Endothelial cell of umbilical vein (primary cell): Measurements from ENCODE around the gene KATNIP. TPM values are rescaled to one million over a fixed set of nuclear protein-coding genes. Genes with fewer than 3 reads are reported as not detected.

Source experiments
- BruUV-seq: library from RNA; stranded (reverse); fragments of 400-500 nt; replicated peaks from 2 replicates; lab custom pipeline; 2021; lab: Mats Ljungman, UMichigan
- CTCF ChIA-PET: fragments of 300-600, 350-600 bp; sonication (Branson Sonifier 250); formaldehyde crosslinking; loops from one replicate; lab custom pipeline; 2021; ENCODE audit warnings: antibody characterized with exemption, inconsistent platforms; lab: Charles Lee
- POLR2A ChIA-PET: fragments of 300-600, 350-600 bp; sonication (Branson Sonifier 250); formaldehyde crosslinking; loops from one replicate; lab custom pipeline; 2021; ENCODE audit warnings: antibody characterized with exemption, inconsistent platforms; lab: Charles Lee
- DNase-seq: peaks from one replicate; pipeline ENCODE4 v3.0.0-alpha.2; 2011; ENCODE audit warnings: low read depth, low spot score
- FAIRE-seq: peaks from 2 replicates; lab custom pipeline; 2011; peaks lifted over from hg19 to GRCh38; lab: Jason Lieb, UNC
- H2AFZ ChIP-seq: 2 replicates; pipeline ENCODE4 v1.6.0; 2012; ENCODE audit warnings: low read depth, low read length, control low read depth, inconsistent platforms
- H3K27ac ChIP-seq: 2 replicates; pipeline ENCODE4 v1.5.1; 2011; ENCODE audit warnings: low read depth, mild to moderate bottlenecking, control low read depth, low read length, moderate library complexity; ENCODE audit not compliant: insufficient read depth
- H3K27me3 ChIP-seq, 2 experiments: 2 replicates each; pipeline versions ENCODE4 v1.6.0 to v1.6.1; 2011; ENCODE audit warnings: low read length in 2 of 2, mixed read lengths in 1 of 2; ENCODE audit not compliant: control insufficient read depth in 2 of 2, insufficient read depth in 2 of 2
- H3K36me3 ChIP-seq, 2 experiments: 2 replicates in 1 of 2; 3 replicates in 1 of 2; pipeline ENCODE4 v1.5.1; 2011; ENCODE audit warnings: low read length in 2 of 2, mild to moderate bottlenecking in 1 of 2, moderate library complexity in 1 of 2; ENCODE audit not compliant: control insufficient read depth in 2 of 2, insufficient read depth in 2 of 2; ENCODE audit errors: extremely low read depth in 1 of 2
- H3K4me1 ChIP-seq: 3 replicates; pipeline ENCODE4 v1.5.1; 2011; ENCODE audit warnings: mild to moderate bottlenecking, low read length; ENCODE audit not compliant: control insufficient read depth, insufficient read depth; ENCODE audit errors: extremely low read depth
- H3K4me2 ChIP-seq: 2 replicates; pipeline ENCODE4 v1.6.1; 2011; ENCODE audit warnings: low read length, control low read depth, mixed read lengths; ENCODE audit not compliant: insufficient read depth
- H3K4me3 ChIP-seq, 3 experiments: fragments of 200-600 bp in 1 of 3; sonication (generic), shearing (Covaris generic) in 1 of 3; replicated peaks in 1 of 3; 2 replicates each; pipeline ENCODE4 v1.5.1; 2011 to 2016; ENCODE audit warnings: control low read depth in 3 of 3, low read length in 3 of 3, mild to moderate bottlenecking in 2 of 3, inconsistent platforms in 1 of 3, low read depth in 1 of 3, moderate library complexity in 1 of 3; ENCODE audit not compliant: insufficient read depth in 1 of 3
- H3K79me2 ChIP-seq: 2 replicates; pipeline ENCODE4 v1.6.0; 2012; ENCODE audit warnings: low read length, inconsistent platforms; ENCODE audit not compliant: control insufficient read depth, insufficient read depth
- H3K9ac ChIP-seq: replicated peaks from 2 replicates; pipeline ENCODE3; 2011; ENCODE audit warnings: low read length, control low read depth; ENCODE audit not compliant: insufficient read depth; ENCODE audit errors: extremely low read depth
- H3K9me1 ChIP-seq: replicated peaks from 3 replicates; pipeline ENCODE4 v1.6.0; 2011; ENCODE audit warnings: mild to moderate bottlenecking, low read length; ENCODE audit not compliant: control insufficient read depth, insufficient read depth; ENCODE audit errors: extremely low read depth
- H3K9me3 ChIP-seq: replicated peaks from 2 replicates; pipeline ENCODE4 v1.5.1; 2012; ENCODE audit warnings: low read length, inconsistent platforms; ENCODE audit not compliant: control insufficient read depth, insufficient read depth
- H4K20me1 ChIP-seq: replicated peaks from 2 replicates; pipeline ENCODE3; 2011; ENCODE audit warnings: mild to moderate bottlenecking, low read length; ENCODE audit not compliant: control insufficient read depth, insufficient read depth; ENCODE audit errors: extremely low read depth
- EZH2 ChIP-seq: IDR thresholded peaks from 2 replicates; pipeline ENCODE4 v1.6.1; 2012; ENCODE audit warnings: borderline replicate concordance, low read depth, mild to moderate bottlenecking, moderate library complexity, low read length, inconsistent platforms; ENCODE audit not compliant: severe bottlenecking
- FOS ChIP-seq: IDR thresholded peaks from 2 replicates; pipeline ENCODE4 v1.6.1; 2011; ENCODE audit warnings: mild to moderate bottlenecking, low read length, moderate library complexity, borderline replicate concordance; ENCODE audit not compliant: insufficient read depth
- GATA2 ChIP-seq: IDR thresholded peaks from 2 replicates; pipeline ENCODE4 v1.7.0; 2011; ENCODE audit warnings: low read depth, mild to moderate bottlenecking, moderate library complexity, mixed read lengths, low read length; ENCODE audit not compliant: insufficient read length, insufficient read depth
- JUN ChIP-seq: IDR thresholded peaks from 2 replicates; pipeline ENCODE4 v1.6.1; 2011; ENCODE audit warnings: borderline replicate concordance, low read depth; ENCODE audit not compliant: insufficient read length, insufficient read depth
- POLR2A ChIP-seq: IDR thresholded peaks from 2 replicates; pipeline ENCODE4 v1.6.1; 2012; ENCODE audit warnings: low read depth, mild to moderate bottlenecking, control low read depth, low read length
- POLR2AphosphoS5 ChIP-seq: IDR thresholded peaks from 2 replicates; pipeline ENCODE4 v1.6.1; 2012; ENCODE audit warnings: low read depth, mild to moderate bottlenecking, control low read depth, low read length, moderate library complexity; ENCODE audit not compliant: insufficient read depth
- dilution Hi-C: fragments of 300-500 bp; cut with MboI; formaldehyde crosslinking; loops from one replicate; pipeline ENCODE4 v1.15.0; 2019; ENCODE audit warnings: low sequenced_read_pairs; ENCODE audit not compliant: extremely low pct_ligation_motif_present
- intact Hi-C: fragments of 100-400 bp; cut with micrococcal nuclease; formaldehyde crosslinking; loops from one replicate; pipeline ENCODE4 v1.10.0; 2022
- polyA plus RNA-seq, 4 experiments: library from polyadenylated mRNA; depleted of rRNA in 3 of 4; stranded (reverse) in 3 of 4; unstranded in 1 of 4; fragments of >200 nt; gene quantifications; 2 replicates each; pipeline versions ENCODE4 v1.2.1 to v1.2.3, GENCODE V29; 2011 to 2012; ENCODE audit warnings: missing spikeins in 1 of 4
- total RNA-seq: library from RNA; stranded (reverse); gene quantifications from 2 replicates; pipeline ENCODE4 v1.2.3, GENCODE V29; 2021
- TF ChIP-seq, protein P1 (sequence below), 2 donors: IDR thresholded peaks; 1 replicate in 1 of 2; 2 replicates in 1 of 2; pipeline ENCODE4 v1.5.1; 2011; ENCODE audit warnings: low read length in 2 of 2, mild to moderate bottlenecking in 2 of 2, moderate library complexity in 2 of 2, control low read depth in 1 of 2, inconsistent platforms in 1 of 2, low read depth in 1 of 2; ENCODE audit not compliant: insufficient read depth in 1 of 2; ENCODE audit errors: extremely low read depth in 1 of 2

Gene KATNIP
- total and polyA plus RNA-seq, 2 donors (not counting 3 experiments of a cell fraction or from before 2014, with no cell fraction given): 14.7 to 30.7 TPM

- FAIRE-seq (no peak), DNase-seq (no peak)
- ChIA-PET POLR2A (no interaction called here), CTCF (interaction anchor here (1.7 kb wide), 1 partner anchor 12 kb away, joined by 4 read pairs; no protein-coding TSS in a partner anchor)
- no TSS peak for BruUV-seq
- Histone ChIP-seq H3K27me3 (no peaks in the 10 kb centered on the region), H3K4me3 (no peak overlapping the region), H3K9ac (no peak overlapping the region), H3K4me1 (no peaks in the 10 kb centered on the region), H2AFZ (no peak overlapping the region), H4K20me1 (no peaks in the 10 kb centered on the region), H3K9me1 (no peaks in the 10 kb centered on the region), H3K36me3 (peaks cover 21 to 67% of the 10 kb centered on the region in 2 experiments), H3K27ac (no peak overlapping the region), H3K79me2 (no peaks in the 10 kb centered on the region), H3K9me3 (no peaks in the 10 kb centered on the region), H3K4me2 (no peak overlapping the region)
- TF ChIP-seq POLR2AphosphoS5 (no peak), FOS (no peak), EZH2 (no peak), POLR2A (no peak), GATA2 (no peak), JUN (no peak)
- TF ChIP-seq, protein P1, sequence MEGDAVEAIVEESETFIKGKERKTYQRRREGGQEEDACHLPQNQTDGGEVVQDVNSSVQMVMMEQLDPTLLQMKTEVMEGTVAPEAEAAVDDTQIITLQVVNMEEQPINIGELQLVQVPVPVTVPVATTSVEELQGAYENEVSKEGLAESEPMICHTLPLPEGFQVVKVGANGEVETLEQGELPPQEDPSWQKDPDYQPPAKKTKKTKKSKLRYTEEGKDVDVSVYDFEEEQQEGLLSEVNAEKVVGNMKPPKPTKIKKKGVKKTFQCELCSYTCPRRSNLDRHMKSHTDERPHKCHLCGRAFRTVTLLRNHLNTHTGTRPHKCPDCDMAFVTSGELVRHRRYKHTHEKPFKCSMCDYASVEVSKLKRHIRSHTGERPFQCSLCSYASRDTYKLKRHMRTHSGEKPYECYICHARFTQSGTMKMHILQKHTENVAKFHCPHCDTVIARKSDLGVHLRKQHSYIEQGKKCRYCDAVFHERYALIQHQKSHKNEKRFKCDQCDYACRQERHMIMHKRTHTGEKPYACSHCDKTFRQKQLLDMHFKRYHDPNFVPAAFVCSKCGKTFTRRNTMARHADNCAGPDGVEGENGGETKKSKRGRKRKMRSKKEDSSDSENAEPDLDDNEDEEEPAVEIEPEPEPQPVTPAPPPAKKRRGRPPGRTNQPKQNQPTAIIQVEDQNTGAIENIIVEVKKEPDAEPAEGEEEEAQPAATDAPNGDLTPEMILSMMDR (IDR thresholded peaks at IDR 0.05; ENCODE audit: extremely low read depth in 1 of 2, insufficient read depth in 1 of 2, low read depth in 1 of 2, low read length in 2 of 2): no peak
- dilution Hi-C loops (no loop called here), intact Hi-C loops (no loop called here)
Measured at GRCh38 chr16:27506771-27507170, 43.2 kb upstream of the KATNIP start.
